Fibroblast of peridontal ligament (primary cell): ENCODE data around the gene UTS2R.
"Not testable (repeated sequence)": the region's sequence is repeated elsewhere in the genome, so short reads cannot be mapped to it uniquely, and the experiment has no call there.

Source experiments
- DNase-seq: peaks from one replicate; pipeline ENCODE4 v3.0.0-alpha.2; 2010; ENCODE audit errors: extremely low read depth

The UTS2R gene

DNA sequence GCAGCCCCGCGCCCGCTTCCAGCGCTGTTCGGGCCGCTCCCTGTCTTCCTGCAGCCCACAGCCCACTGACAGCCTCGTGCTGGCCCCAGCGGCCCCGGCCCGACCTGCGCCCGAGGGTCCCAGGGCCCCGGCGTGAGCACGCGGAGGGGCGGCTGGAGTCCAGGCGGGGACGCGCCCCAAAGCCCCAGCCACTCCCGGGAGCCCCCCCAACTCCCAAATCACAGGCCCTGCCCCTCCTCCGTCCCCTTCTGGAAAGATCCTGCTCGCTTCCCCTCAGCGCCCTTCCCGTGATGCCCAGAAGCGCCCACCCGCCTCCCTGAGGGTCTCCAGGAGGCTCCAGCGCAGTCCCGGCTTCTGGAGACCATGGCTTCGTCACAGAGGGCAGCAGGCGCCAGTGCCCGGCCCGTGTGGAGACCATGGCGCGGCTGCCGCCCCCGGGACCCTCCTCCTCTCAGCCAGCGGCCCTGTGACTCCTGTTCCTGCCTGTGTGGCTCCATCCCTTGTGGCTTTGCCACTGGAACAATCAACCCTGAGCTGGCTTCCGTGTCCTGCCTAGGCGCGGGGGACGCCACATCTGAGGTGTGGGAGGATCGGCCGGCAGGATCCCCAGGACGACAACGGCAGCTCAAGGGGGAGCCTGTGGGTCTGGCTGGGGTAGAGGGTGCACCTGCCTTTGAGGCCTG is 3.9 kb downstream of the UTS2R start:
- DNase-seq, result no peak

- DNase-seq, result no peak
These were observed 4.6 kb downstream of the UTS2R start for GRCh38 chr17:82376042-82376730.

GRCh38 chr17:82377294-82377693 is 5.7 kb downstream of the UTS2R start:
- DNase-seq, result not testable (repeated sequence)

DNA sequence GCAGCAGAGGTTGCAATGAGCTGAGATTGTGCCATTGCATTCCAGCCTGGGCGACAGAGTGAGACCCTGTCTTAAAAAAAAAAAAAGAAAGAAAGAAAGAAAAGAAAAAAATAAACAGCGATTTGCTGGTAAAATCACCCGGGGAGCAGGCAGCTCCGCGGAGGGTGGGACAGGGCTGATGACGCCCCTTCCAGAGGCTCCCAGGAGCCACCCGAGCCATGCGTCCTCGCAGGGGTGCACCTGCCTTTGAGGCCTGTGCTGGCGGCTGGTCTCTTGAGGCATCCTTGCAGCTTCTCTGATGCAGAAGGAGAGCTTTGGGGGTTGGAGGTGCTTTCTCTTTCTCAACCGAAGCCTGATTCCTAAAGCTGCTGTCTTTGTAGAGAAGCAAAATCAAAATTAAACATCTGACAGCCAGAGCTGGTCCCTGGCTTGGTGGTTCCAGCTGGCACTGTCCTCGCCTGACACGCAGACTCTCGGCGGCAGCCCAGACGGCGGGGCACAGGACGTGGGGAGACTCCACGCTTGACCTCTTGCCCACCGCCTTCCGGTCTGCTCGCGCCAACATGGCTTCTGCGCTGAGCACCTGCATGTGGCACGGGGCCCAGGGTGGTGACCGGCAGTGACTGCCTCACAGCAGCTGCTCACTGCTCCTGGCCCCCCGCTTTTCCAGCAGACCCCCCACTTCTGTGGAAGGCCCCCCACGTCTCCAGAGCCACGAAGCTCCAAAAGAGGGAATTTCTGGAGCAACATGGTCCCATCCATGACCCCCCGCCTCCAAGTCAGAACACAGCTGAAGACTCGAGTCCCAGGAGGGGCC is 6.6 kb downstream of the UTS2R start:
- DNase-seq, result no peak

- DNase-seq, result no peak
These were observed 7.1 kb downstream of the UTS2R start for GRCh38 chr17:82378741-82379021.

GRCh38 chr17:82380860-82381702 is 9.5 kb downstream of the UTS2R start:
- DNase-seq, result peak; percentile 77

DNA sequence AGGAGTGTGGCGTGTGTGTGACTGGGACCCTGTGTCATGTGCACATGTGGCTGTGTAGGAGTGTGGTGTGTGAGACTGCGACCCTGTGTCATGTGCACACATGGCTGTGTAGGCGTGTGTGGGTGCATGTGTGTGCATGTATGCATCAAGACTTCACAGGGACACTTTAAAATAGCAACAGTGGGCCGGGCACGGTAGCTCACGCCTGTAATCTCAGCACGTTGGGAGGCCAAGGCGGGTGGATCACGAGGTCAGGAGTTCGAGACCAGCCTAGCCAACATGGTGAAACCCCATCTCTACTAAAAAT is 10.1 kb downstream of the UTS2R start:
- DNase-seq, result not testable (repeated sequence)

GRCh38 chr17:82382220-82382932 is 10.8 kb downstream of the UTS2R start:
- not testable (repeated sequence) for DNase-seq

DNA sequence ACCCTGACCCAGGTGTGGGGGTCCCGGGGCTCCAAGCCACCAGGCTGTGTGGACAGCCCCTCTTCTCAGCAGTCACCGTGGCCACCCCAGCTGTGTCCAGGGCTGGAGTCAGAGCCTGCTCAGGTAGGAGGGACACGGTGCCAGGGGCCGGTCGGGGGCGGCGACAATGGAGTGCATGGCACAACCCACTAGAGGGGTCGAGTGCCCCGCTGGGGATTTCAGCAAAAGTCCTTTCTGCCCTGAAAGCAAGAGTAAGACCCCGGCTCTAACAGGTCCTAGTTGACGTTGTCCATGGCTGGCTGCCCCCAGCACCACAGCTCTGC is 11.3 kb downstream of the UTS2R start:
- DNase-seq, result no peak

DNA sequence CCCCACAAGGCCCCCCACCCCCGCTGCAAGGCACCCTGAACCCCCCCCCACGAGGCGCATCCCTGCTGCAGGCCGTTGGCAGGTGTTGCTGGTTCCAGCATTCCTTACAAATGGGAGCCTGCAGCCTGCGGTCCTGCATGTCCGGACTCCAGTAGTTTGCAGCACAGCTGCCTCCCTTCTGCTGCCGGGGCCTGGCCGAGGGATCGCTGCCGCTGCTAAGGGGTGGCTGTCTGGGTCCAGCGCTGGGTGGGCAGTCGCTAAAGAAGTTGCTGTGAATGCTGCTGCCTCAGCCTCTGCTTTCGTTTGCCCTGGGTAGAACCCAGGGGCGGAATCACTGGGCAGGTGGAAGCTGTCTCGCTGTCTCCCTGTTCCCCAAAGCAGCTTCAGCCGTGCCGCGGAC is 11.8 kb downstream of the UTS2R start:
- DNase-seq, result no peak

- no peak for DNase-seq
These were observed 12.6 kb downstream of the UTS2R start for GRCh38 chr17:82384051-82384729.

- peak; percentile 59 for DNase-seq
These were observed 13.3 kb downstream of the UTS2R start for GRCh38 chr17:82384730-82385481.

DNA sequence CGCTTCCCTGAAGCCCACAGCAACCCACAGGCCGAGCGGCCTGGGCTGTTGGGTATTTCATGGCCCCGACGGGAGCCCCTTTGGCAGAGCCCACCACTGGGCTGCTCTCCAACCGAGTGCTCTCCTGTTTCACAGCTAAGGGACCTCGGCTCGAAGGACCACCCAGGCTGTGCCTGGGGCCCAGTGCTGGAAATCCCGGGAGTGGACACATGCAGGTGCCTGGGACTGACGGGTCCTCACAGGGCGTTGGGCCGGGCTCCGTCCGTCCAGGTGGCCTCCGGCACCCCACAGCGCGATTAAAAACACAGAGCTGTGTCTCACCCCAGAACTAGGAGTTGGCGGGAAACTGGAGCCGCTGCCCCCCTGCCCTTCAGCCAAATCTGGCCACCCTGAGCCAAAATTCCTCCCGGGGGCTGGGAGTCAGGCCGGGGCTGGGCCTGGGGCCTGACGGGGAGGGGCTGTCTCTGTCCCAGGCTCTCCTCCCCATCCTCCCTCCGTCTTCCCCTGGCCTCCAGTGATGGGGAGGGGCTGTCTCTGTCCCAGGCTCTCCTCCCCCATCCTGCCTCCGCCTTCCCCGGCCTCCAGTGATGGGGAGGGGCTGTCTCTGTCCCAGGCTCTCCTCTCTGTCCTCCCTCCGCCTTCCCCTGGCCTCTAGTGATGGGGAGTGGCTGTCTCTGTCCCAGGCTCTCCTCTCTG is 14.1 kb downstream of the UTS2R start:
- no peak for DNase-seq

- no peak for DNase-seq
These were observed 14.8 kb downstream of the UTS2R start for GRCh38 chr17:82386255-82386831.

DNA sequence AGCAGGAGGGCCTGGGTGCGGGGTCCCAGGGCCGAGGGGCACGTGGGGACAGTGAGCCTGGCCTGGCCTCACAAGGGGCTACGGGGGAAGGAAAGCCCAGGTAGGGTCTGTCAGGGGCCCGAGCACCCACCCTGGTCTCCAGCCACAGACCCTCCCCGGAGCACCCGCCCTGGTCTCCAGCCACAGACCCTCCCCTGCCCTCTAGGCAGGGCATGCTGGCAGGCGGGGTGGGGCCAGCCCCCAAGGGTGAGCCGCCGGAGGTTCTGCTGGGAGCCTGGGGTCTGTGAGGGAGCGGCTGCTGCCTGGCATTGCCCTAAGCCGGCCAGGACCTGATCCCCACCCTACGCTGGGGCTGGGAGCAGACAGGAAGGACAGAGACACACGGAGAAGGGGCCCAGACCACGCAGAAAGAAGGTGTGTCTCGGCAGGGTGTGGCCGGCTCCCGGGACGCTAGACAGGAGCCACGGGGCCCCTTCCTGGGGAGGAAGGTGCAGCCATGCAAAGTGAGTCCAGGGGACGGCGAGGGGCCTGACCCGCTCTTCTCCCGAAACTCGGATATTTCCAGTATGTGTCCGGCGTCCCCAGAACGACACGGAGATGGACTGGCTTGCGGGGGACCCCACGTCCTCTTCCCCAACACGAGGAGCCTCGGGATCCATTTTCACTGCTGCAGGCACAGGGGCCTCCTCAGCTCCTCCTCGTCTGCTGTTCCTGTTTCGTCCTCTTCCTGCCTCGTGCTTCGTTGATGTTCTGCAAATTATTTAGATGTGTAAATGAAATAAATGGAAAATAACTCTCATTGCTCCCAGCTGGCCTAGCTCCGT is 15.5 kb downstream of the UTS2R start:
- no peak for DNase-seq

- no peak for DNase-seq
These were observed 16.1 kb downstream of the UTS2R start for GRCh38 chr17:82387705-82388106.

DNA sequence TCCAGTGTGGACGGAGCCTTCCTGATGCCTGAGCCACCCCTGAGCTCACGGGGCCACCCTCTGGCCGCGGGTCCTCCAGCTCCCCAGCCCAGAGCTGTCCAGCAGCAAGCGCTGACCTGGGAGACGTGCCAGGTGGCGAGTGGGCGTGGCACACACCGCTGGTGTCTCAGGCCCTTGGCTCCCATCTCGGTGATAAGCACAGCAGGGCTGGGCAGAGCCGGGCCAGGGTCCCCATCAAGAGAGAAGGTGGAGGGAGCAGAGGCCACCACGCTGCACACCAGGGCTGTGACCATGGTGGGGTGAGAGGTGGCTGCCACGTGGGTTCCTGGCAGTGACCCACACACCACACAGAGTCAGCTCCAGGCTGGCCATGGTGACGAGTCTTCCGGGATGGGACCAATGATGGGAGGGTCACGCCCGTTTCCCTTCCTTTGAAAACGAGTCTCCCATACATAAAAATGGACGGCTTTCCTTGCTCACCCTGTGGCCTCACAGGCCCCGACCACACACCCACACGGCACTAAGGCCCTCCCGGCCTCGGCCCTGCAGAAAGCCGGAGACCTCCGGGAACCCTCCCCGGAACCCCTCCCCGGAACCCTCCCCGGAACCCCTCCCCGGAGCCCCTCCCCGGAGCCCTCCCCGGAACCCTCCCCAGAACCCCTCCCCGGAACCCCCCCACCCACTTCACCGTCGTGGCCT is 16.8 kb downstream of the UTS2R start:
- no peak for DNase-seq

DNA sequence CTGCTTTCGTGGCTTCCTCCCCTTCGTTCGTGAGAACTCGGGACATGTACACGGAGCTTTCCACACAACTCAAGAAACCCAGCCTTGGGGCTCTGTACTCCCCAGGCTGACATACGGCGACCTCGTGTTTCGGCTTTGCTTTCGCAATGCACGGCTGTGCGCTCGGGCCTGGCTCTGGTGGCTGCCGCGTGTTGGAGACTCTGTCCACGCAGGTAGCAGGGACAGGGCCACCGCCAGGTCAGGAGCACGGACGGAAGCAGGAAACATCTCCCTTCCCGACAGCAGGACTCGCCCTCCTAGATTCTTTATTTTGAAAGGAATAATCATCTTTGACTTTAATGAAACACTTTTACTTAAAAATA is 17.3 kb downstream of the UTS2R start:
- no peak for DNase-seq
